GM18499 (cell line): Measurements from ENCODE around the gene ATG101.

Experiments
- ATAC-seq: cut with Tn5 transposase; IDR thresholded peaks from one replicate; pipeline ENCODE4 v1.9.1; 2021; ENCODE audit warnings: moderate number of reproducible peaks; ENCODE audit not compliant: insufficient read depth, unreplicated experiment

Gene ATG101

DNA sequence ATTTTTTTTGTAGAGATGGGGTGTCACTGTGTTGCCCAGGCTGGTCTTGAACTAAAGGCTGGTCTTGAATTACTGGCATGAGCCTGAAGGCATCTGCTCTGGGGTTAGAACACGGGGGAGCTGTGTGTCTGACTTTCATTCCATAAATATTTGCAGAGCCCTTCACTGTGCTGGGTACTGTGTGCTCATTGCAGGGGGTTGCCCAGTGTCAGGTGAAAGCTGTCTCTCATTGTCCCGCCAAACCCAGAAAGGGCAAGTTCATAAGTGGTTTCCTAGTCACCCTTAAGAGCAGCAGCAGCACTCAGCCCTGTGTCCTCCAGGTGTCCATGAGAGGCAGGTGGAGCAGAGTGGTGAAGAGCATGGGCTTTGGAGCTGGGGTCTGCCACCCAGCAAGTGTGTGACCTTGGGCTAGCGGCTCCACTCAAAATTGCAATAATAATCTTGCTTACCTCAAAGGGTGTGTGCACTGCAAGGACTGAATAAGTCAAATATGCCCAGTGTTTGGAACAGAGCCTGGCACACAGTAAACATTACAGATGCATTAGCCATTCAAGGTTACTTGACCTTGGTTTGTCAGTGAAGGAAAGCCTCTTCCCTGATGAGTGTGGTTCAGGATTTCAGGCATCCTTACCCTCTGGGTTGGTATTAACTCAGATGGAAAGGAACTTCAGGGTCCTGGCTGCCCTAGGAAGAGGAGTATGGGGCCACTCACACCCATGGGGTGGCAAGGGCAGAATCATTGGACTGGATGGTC is 5.4 kb downstream of the ATG101 start:
- no peak for ATAC-seq

DNA sequence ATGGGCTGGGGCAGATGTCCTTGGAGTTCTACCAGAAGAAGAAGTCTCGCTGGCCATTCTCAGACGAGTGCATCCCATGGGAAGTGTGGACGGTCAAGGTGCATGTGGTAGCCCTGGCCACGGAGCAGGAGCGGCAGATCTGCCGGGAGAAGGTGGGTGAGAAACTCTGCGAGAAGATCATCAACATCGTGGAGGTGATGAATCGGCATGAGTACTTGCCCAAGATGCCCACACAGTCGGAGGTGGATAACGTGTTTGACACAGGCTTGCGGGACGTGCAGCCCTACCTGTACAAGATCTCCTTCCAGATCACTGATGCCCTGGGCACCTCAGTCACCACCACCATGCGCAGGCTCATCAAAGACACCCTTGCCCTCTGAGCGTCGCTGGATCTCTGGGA is 7.0 kb downstream of the ATG101 start:
- ATAC-seq: no peak

DNA sequence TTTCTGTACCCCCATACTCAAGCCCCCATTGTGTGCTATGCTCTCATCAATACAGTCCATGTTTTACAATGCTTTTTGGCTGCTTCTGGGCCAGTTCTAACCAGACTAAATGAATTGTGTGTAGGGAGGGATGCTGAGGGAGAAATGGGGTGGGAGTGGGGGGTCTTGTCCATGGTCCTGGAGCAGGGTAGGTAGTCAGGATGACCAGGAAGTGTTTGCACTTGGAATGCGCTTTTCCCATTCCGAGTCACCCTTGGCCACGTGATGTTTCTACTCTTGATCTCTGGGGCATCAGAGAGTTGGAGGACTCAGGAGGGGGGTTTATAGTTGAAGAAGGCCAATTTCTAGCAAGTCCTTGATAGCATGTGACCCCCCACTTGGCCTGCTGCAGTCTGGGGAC is 8.5 kb downstream of the ATG101 start:
- ATAC-seq: no peak

DNA sequence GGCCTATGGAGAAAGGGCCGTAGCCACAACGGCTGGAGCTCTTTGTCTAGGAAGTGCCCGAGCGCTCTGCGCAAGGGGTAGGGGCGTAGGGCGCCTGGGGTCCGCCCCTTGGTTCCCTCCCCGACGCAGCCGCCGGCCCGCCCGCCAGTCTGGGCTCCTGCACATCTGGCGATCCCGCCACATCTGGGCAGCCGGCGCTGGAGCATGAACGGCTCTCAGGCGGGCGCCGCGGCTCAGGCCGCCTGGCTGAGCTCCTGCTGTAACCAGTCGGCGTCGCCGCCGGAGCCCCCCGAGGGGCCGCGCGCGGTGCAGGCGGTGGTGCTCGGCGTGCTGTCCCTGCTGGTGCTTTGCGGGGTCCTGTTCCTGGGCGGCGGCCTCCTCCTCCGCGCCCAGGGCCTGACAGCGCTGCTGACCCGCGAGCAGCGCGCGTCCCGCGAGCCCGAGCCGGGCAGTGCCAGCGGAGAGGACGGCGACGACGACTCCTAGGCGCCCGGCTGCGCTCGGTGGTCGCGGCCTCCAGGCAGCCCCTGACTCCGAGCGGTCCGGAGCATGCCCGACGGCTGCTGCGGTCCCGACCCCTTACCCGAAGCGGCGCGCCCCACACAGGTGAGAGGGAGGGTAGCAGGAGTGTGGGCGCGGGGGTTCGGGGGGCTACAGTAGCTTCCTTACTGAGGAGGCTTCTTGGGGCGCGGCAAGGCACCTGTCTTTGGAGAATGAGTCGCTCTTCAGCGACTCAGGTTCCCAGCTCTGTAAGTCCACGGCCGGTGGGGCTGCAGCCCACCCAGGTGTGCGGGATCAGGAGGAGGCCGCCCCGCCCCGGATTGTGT is 10.0 kb downstream of the ATG101 start, which contains the start of gene SMIM41:
TSS of gene SMIM41 (plus strand) at position 129 of the 827 bp plus-strand sequence. CDS start at position 205, 76 bp downstream.
- ATAC-seq: no peak

DNA sequence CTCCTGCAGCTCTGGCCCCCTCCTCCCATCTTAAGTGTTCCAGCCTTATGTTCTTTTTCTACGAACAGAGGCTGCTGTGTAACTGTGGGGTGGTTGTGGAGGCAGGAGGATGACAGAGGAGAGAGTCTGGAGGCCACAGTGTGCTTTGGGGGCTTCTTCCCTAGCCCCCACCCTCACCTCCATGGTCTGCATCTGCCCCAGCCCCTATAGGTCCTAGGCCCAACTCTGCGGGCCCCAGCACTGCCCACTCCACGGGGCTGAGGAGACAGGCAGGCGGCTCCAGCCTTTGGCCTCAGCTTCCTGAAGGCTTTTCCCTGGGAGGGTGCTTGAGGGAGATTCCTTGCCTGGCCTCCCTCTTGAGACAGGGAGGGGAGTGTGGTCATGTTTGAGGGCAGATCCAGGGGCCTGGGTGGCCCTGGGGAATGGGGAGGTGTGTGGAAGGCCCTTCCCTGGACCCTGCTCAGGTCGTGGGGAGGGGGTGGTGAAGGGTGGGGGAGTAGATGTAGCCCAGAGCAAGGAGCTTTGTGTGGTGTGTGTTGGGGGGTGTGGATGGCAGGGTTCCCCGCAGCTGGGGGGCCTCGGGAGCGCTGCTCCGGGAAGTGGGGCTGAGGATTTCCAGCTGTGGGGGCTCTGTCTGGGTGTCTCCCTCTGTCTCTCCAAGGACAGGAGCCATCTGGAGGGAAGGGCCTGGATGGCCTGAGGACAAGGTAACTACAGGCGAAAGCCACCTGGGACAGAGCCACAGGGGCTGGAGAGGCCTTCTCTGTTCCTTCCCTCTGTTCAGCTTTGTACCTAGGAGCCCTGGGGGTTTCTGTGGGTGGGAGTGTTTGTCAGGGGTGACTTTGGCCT is 10.8 kb downstream of the ATG101 start:
- ATAC-seq: no peak

DNA sequence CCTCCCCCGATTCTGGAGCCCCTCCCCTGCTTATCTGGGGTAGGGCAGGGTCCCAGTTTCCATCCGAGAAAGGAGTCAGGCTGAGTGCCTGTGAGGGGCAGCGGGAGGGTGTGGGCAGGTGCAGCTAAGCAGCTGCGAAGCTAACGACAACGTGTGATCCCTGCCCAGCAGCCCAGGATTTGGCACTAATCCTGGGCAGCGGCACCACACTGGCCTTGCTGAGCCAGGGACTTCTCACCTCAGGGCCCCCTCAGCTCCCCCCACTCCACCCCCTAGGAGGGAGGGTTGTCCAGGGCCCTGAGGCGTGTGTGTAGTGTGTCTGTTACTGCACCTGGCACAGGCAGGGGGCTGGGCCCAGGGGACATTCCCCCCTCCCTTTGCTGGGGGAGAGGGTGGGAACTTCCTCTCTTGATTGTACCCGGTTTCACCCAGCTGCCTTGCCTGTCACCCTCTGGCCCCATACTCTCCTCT is 11.5 kb downstream of the ATG101 start:
- no peak for ATAC-seq

DNA sequence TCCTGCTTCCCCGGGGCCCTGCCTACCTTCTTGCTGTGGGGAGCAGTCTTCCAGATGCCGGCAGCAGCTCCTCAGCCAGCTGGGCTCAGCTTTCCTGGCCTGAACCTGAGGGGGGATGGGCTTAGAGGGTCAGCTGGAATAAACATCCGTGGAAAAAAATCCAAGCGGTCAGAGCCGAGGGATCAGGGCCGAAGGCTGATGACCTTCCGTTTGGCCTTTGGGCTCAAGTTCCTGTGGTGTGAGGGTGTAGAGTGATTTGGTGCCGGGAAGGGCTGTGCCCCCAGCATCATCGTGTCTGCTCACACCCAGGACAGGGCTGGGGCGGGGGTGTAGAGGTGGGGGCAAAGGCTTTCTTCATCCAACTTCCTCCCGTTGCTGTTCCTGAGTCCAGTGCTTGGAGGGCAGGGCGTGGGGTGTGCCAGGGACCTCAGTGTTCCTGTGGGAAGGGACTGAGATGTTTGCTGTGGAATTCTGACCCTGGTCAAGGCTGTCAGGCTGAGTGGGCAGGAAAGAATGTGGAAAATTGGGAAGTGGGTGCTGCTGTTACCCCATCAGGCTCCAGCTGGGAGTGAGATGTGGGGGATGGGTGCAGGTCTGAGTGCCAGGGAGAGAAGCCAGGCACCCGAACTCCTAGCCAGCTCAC is 12.4 kb downstream of the ATG101 start:
- ATAC-seq: no peak

DNA sequence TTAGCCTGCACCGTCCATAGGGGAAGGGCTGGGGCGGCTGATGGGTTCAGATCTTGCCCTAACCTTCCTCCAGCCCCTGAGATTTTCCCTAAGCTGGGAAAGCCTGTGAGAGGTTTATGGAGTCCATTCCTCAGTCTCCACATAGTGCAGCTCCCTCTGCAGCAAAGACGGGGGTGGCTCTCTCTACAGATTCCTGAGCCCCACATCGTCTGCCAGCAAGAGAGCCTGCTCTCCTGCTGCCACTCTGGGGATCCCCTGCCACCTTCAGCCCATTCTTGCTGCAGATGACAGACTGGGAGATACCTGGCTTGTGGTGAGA is 12.8 kb downstream of the ATG101 start:
- ATAC-seq: no peak

DNA sequence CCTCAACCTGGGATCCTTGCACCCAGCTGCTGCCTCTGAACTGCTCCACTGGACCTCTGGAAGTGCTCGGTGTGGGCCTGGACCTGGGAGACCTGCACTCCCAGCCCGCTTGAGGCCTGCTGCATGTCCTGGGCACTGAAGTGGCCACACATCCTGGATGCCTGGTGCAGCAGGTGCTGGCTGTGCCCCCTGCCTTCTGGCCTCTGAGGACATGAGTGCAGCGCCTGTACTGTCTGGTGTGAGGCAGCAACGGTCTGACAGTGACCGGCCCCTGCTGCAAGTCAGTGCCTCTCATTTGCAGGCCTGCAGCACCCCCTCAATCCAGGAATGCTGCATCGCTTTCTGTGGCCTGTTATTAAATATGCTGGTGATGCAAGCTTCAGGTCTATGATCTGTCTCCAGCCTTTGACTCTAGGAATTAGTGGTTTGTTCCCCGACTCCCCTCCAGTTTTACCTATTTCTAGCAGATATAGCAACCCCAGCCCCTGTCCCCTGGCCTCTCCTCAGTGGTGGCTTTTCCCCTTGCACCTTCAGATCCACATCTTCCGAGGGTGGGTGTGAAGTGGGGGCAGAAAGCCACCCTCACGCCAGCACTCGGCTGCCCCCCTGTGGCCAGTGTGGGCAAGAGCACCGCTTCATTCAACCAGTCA is 13.3 kb downstream of the ATG101 start:
- ATAC-seq: no peak

DNA sequence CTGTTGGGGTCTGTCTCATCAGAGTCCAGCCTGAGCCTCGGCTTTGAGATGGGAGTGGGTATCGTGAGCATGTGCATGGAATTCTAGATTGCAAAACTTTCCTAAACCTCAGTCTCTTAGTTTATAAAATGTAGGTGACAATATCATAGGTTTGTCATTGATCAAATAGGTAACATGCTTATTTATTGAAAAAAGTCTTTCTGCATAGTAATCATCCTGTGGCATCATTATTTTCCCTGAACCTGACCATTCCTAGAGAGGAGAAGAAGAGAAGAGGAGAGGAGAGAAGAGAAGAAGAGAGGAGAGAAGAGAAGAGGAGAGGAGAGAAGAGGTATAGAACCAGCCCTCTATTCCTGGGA is 13.8 kb downstream of the ATG101 start:
- ATAC-seq: no peak

DNA sequence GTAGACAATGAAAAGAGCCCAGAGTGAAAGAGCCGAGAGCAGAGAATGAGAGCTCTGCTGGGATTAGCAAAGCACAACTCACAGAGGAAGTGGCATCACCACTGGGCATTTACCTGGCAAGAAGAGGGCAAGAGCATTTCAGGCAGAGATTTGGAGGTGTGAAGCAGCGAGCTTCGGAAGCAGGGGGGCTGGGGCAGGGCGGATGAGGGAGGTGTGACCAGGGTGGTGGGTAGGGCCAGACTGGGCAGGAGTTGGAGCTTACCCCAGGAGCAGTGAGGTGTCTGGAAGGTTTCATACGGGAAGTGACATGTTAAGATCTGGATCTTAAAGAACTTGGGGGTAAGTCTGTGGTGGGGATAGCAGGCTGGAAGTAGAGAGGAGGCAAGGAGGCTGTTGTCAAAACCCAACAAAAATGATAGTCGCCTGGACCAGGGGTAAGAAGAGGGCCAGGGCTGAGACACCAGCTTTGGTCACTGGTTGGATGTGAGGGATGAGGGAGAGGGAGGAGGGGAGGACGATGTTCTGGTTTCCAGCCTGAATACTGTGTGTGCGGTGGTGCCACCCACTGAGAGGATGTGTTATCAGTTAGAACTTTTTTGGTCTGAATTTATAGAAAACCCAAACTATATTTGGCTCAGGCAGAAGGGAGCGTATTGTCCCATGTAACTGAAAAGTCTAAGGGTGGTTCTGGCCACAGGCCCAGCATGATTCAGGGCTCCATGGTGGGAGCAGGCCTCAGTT is 14.9 kb downstream of the ATG101 start:
- ATAC-seq: no peak

DNA sequence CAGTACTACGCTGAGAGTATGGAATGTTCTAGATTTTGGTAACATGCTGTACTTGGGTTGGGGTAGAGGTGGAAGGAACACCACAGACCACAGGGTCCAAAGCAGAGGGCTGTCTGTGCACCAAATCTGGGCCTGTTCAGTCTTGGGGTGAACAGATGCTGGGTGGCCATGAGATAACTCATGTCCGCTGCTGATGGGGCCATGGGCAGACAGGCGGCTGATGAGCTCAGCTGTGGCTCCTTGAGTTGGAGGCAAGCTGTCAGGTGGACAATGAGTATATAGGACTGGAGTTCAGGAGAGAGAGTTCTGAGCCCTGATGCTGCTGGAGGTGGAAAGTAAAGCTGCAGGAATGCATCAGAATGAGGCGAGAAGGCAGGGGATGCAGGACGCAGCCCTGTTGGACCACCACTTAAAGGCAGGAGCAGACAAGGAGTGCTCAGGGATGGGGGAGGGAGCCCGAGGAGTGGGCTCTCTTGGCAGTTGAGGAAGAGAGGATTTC is 16.0 kb downstream of the ATG101 start:
- no peak for ATAC-seq

DNA sequence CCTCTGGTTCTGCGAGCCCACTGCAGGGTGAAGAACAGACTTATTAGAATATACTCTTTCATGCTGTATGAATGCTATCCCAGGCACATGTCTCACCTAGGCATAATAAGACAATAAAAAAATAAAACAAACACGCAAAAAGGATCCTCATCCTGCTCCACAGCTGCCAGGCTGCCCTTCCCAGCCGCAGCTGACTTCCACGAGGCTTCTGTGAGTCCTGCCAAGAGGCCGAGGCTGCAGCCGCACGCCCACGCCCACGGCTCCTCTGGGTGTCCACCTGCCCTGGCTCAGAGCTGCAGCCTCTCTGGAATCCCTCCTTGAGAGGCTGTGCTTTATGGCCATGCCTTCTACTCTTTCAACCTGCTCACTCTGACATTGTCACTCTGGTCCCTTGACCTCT is 16.6 kb downstream of the ATG101 start:
- no peak for ATAC-seq

DNA sequence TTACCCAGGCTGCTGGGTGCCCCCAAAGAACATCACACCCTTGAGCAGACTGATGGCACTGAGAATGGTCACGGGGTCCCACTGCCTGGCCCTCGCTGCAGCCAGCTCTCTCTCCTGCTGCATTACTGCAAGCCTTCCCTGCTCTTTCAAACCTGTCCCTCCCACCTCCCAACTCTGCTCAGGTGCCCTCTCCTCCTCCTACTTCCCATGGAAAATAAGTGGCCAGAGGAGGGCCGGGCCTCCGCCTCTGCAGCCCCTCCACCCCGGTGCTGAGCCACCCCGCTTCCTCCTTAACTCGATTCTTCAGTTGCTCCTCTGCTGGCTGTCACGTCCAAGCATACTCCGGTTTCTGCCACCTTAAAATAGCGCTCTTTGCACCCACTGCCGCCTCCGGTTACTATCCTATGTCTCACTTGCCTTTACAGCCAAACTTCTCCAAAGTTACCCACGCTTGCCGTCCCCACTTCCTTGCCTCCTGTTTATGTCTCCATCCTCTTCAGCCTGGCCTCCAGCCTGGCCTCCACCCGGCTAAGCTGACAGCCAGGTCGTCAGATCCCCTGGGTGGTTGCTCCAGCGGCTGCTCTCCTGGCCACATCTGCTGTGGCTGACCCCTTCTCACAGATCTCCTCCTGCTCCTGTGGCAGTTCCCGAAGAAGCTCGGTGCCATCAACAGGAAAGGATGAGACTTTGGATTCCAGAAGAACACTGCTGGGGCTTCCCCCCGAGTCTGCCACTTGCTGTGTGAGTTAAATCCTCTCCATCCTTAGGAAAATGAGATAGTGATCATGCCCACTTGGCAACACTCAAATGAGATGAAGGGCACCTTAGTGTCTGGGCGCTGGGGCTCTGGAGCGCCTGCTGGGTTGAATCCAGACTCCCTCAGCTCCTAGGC is 17.4 kb downstream of the ATG101 start:
- ATAC-seq: no peak

DNA sequence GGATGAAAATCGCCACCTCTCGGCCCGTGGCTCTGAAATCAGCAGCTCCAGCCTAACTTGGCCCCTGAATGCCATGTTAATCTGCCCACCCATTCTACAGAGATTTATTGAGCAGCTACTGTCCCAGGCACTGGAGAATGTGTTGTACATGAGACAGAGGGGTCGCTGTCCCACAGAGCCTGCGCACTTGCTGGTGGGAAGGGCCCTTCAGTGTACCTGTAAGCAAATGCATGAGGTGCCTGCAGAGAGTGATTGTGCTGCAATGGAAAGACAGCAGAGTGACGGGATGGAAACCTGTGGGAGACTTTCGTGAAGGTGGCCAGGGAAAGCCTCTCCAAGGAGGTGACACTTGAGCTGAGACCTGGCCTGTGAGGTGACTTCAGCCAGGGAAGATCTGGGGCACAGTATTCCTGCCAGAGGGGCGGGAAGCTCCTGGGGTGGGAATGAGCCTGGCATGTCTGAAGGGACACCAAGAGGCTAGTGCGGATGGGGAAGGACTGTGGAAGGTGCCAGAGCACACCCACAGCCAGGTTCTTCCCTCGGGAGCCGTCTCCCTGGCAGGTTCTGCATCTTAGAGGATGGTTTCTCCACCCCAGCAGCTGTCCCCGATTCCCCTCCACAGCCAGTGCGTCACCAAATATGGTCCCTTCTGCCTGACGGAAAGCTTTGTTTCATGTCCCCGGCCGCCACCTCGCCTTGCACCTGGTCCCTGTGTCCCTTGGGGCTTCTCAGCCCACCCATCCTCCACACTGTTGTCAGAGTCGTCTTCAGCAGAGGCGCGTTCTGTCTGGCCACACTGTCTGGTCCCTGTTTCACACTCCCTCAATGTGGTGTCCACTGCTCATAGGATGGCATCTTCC is 18.4 kb downstream of the ATG101 start:
- no peak for ATAC-seq

DNA sequence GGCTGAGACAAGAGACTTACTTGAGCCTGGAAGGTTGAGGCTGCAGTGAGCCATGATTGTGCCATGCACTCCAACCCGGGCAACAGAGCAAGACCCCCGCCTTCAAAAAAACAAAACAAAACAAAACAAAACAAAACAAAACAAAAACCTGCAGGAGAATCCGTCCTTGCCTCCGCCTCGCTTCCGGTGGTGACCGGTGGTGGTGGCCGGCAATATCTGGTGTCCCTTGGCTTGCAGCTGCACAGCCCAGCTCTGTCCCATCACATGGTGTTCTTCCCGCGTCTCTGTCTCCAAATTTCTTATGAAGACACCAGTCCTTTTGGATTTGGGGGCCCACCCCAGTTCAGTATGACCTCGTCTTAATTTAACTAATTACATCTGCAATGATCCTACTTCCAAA is 19.7 kb downstream of the ATG101 start:
- ATAC-seq: no peak

DNA sequence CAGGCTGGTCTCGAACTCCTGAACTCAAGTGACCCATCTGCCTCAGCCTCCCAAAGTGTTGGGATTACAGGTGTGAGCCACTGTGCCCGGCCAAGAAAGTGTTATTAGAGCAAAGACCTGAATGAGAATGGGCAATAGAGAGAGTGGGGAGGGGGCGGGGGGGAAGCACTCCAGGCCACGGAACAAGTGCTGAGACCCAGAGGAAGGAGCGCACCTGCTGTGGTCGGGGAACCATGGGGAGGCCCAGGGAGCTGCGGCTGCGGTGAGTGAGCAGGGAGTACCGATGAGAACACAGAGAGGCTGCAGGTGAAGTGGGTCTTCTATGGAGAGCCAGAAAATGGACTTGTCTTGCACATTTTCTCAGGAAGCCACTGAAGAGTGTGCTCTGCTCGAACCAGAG is 20.5 kb downstream of the ATG101 start:
- ATAC-seq: no peak
